Stimulated activated naive B cell treated with anti-CD40 and anti-IgM and Interleukin-4, amounts not matched to agents 10 μg/mL and 1 μg/mL and 100 μg/mL, for 72 hours (primary cell): ENCODE results near the gene USO1.
"Not testable (repeated sequence)": the region's sequence is repeated elsewhere in the genome, so short reads cannot be mapped to it uniquely, and the experiment has no call there.

Source experiments
- ATAC-seq, 2 donors: fragments of 150-1000 bp; cut with Tn5 transposase; replicated peaks; 2 replicates each; pipeline ENCODE4 v1.10.0; 2021; ENCODE audit warnings: moderate library complexity in 1 of 2
- DNase-seq: peaks from one replicate; pipeline ENCODE4 v3.0.0; 2021
- H3K27ac Mint-ChIP-seq: one replicate; pipeline ENCODE4 v1.8.0; 2022; ENCODE audit warnings: mild to moderate bottlenecking, mixed read lengths
- H3K27me3 Mint-ChIP-seq, 2 donors: one replicate each; pipeline ENCODE4 v1.8.0; 2022; ENCODE audit warnings: mixed read lengths in 2 of 2
- H3K36me3 Mint-ChIP-seq, 2 donors: one replicate each; pipeline ENCODE4 v1.8.0; 2022; ENCODE audit warnings: mixed read lengths in 2 of 2, mild to moderate bottlenecking in 1 of 2
- H3K4me1 Mint-ChIP-seq, 2 donors: one replicate each; pipeline ENCODE4 v1.8.0; 2022; ENCODE audit warnings: mixed read lengths in 2 of 2, mild to moderate bottlenecking in 1 of 2
- H3K4me3 Mint-ChIP-seq, 2 donors: one replicate each; pipeline ENCODE4 v1.8.0; 2022; ENCODE audit warnings: mild to moderate bottlenecking in 2 of 2, mixed read lengths in 2 of 2, moderate library complexity in 1 of 2
- H3K9me3 Mint-ChIP-seq, 2 donors: one replicate each; pipeline ENCODE4 v1.8.0; 2022; ENCODE audit warnings: mixed read lengths in 2 of 2, mild to moderate bottlenecking in 1 of 2

The USO1 gene

GRCh38 chr4:75724867-75725724, 719 bp downstream of the USO1 start:
- peaks cover 0 to 4% of the 10 kb centered on the region in 2 donors for H3K9me3 Mint-ChIP-seq
- H3K27me3 Mint-ChIP-seq, result no peaks in the 10 kb centered on the region
- DNase-seq, result peak; percentile 65
- ATAC-seq, result peak; percentile 64 to 65
- peaks cover 22 to 61% of the 10 kb centered on the region in 2 donors for H3K4me1 Mint-ChIP-seq
- peak overlapping the region; percentile 99 for H3K27ac Mint-ChIP-seq
- peak overlapping the region; percentile 94 to 98 for H3K4me3 Mint-ChIP-seq
- H3K36me3 Mint-ChIP-seq, result peaks cover 4 to 19% of the 10 kb centered on the region in 2 donors

- H3K27ac Mint-ChIP-seq, DNase-seq, ATAC-seq, H3K27me3 Mint-ChIP-seq, H3K9me3 Mint-ChIP-seq: not testable (repeated sequence)
- H3K4me1 Mint-ChIP-seq, result peaks cover 22 to 61% of the 10 kb centered on the region in 2 donors
- peaks cover 4 to 19% of the 10 kb centered on the region in 2 donors for H3K36me3 Mint-ChIP-seq
- H3K4me3 Mint-ChIP-seq, result peak overlapping the region; percentile 94 to 98
Observed at GRCh38 chr4:75725942-75726538, 1.7 kb downstream of the USO1 start.

DNA sequence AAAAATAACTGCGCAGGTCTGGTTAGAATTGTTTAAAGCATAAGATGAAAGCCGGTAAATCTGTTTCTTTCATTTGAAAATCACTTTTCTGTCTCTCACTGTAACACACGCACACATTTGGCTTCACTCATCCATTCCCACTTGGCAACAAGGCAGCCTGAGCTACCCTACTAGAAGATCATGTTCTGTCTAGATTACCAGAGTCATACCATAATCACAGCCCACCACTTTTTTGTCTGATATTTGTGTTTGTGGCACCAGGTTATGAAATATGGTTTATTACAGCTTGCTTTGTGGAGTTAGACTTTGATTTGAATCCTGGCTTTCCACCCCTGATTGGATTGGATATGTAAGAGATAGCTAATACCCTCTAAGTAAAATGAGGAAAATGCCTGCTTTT, 2.2 kb downstream of the USO1 start:
- no peaks in the 10 kb centered on the region for H3K27me3 Mint-ChIP-seq
- H3K4me3 Mint-ChIP-seq, result peak overlapping the region; percentile 19 to 28
- H3K4me1 Mint-ChIP-seq, result peaks cover 22 to 61% of the 10 kb centered on the region in 2 donors
- H3K36me3 Mint-ChIP-seq, result peaks cover 4 to 19% of the 10 kb centered on the region in 2 donors
- H3K27ac Mint-ChIP-seq, result peak overlapping the region; percentile 5
- H3K9me3 Mint-ChIP-seq, result peaks cover 0 to 4% of the 10 kb centered on the region in 2 donors
- DNase-seq, result no peak
- no peak for ATAC-seq

DNA sequence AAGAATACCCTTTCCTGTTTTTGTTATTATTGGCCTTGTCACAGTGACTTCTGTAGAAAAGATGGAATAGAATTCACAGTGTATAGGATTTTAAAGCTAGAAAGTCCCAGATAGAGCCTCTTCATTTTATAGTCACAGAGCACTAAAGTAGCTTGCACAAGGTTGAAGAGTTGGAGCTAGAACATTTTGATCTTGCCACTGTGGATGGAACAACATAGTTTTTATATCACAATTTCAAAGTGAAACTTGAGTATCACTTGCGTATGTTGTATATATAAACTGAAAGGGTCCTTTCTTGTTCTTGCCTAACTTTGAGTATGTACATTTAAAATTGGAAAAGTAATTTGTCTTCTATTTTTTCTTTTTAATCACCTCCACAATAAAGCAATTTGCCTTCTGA, 2.7 kb downstream of the USO1 start:
- H3K36me3 Mint-ChIP-seq, result peaks cover 4 to 19% of the 10 kb centered on the region in 2 donors
- H3K9me3 Mint-ChIP-seq, result peaks cover 0 to 4% of the 10 kb centered on the region in 2 donors
- DNase-seq, result no peak
- H3K27ac Mint-ChIP-seq, result peak overlapping the region; percentile 5
- peak overlapping the region in 1 of 2 donors; percentile 19 for H3K4me3 Mint-ChIP-seq
- peaks cover 22 to 58% of the 10 kb centered on the region in 2 donors for H3K4me1 Mint-ChIP-seq
- no peaks in the 10 kb centered on the region for H3K27me3 Mint-ChIP-seq
- no peak for ATAC-seq

- Mint-ChIP-seq H3K4me3 (no peak overlapping the region), H3K4me1 (peaks cover 22 to 52% of the 10 kb centered on the region in 2 donors), H3K27ac (no peak overlapping the region), H3K27me3 (no peaks in the 10 kb centered on the region), H3K36me3 (peaks cover 10 to 30% of the 10 kb centered on the region in 2 donors), H3K9me3 (peaks cover 7 to 8% of the 10 kb centered on the region in 2 donors)
- no peak for DNase-seq
- no peak for ATAC-seq
Observed at GRCh38 chr4:75729836-75730235, 5.5 kb downstream of the USO1 start.

- H3K9me3 Mint-ChIP-seq, result peaks cover 3 to 9% of the 10 kb centered on the region in 2 donors
- no peak for ATAC-seq
- no peak overlapping the region for H3K27ac Mint-ChIP-seq
- H3K27me3 Mint-ChIP-seq, result no peaks in the 10 kb centered on the region
- no peak overlapping the region for H3K4me3 Mint-ChIP-seq
- H3K4me1 Mint-ChIP-seq, result peaks cover 19 to 33% of the 10 kb centered on the region in 2 donors
- no peak for DNase-seq
- H3K36me3 Mint-ChIP-seq, result peaks cover 21 to 31% of the 10 kb centered on the region in 2 donors
Observed at GRCh38 chr4:75733369-75733768, 9.0 kb downstream of the USO1 start.

DNA sequence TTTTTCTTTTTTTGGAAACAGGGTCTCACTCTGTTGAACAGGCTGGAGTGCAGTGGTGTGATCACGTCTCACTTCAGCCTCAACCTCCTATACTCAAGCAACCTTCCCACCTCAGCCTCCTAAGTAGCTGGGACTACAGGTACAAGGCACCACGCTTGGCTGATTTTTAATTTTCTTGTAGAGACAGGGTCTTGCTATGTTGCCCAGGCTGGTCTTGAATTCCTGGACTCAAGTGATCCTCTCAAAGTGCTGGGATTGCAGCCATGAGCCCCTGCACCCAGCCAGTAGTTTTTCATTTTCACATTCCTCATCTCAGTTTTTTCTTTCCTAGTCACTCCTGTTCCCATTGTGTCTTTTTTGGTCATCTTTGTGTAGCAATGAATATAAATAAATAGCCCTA, 11.1 kb downstream of the USO1 start:
- DNase-seq, result no peak
- peaks cover 18 to 32% of the 10 kb centered on the region in 2 donors for H3K4me1 Mint-ChIP-seq
- no peaks in the 10 kb centered on the region for H3K27me3 Mint-ChIP-seq
- H3K9me3 Mint-ChIP-seq, result peaks cover 3 to 9% of the 10 kb centered on the region in 2 donors
- H3K36me3 Mint-ChIP-seq, result peaks cover 21 to 25% of the 10 kb centered on the region in 2 donors
- H3K4me3 Mint-ChIP-seq, result no peak overlapping the region
- H3K27ac Mint-ChIP-seq, result peak overlapping the region; percentile 80
- no peak for ATAC-seq

DNA sequence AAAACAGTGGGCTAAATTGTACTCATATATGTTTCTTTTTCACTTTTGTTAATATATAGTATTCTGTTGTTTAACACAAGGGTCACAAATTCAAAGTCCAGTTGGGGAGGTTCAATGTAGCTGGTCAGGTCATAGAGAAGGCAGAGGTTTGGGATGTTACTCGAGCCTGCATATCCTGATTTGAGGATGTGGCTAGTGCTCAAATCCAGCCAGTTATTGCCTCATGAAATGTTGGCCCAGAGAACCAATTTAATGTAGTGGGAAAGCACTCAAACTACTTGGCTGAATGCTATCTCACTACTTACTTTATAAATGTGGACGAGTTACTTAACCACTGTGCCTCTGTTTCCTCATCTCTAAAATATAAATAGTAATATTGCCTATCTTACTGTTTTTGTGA, 12.5 kb downstream of the USO1 start:
- no peaks in the 10 kb centered on the region for H3K27me3 Mint-ChIP-seq
- ATAC-seq (no peak), DNase-seq (no peak)
- H3K4me3 Mint-ChIP-seq, result no peak overlapping the region
- H3K4me1 Mint-ChIP-seq, result peaks cover 18 to 32% of the 10 kb centered on the region in 2 donors
- H3K9me3 Mint-ChIP-seq, result peaks cover 3 to 9% of the 10 kb centered on the region in 2 donors
- peaks cover 21 to 25% of the 10 kb centered on the region in 2 donors for H3K36me3 Mint-ChIP-seq
- no peak overlapping the region for H3K27ac Mint-ChIP-seq

DNA sequence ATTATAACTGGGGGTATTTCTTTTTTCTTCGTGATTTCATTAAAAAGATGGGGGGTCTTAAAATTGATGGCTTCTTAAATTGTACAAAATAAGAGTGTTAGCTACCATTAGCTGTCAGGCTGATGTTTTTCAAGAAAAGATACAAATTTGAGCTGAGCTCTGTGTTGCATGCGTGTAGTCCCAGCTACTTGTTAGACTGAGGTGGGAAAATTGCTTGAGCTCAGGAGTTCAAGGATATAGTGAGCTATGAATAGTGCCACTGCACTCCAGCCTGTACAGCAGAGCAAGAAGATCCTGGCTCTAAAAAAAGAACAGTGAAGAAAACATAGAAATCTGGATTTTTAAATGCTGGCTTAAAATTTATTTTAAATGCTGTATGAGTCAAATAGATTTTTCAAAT, 13.0 kb downstream of the USO1 start:
- Mint-ChIP-seq H3K4me1 (peaks cover 18 to 32% of the 10 kb centered on the region in 2 donors), H3K27ac (no peak overlapping the region), H3K36me3 (peaks cover 21 to 28% of the 10 kb centered on the region in 2 donors), H3K9me3 (peaks cover 3 to 9% of the 10 kb centered on the region in 2 donors), H3K4me3 (no peak overlapping the region), H3K27me3 (no peaks in the 10 kb centered on the region)
- no peak for DNase-seq
- no peak for ATAC-seq

DNA sequence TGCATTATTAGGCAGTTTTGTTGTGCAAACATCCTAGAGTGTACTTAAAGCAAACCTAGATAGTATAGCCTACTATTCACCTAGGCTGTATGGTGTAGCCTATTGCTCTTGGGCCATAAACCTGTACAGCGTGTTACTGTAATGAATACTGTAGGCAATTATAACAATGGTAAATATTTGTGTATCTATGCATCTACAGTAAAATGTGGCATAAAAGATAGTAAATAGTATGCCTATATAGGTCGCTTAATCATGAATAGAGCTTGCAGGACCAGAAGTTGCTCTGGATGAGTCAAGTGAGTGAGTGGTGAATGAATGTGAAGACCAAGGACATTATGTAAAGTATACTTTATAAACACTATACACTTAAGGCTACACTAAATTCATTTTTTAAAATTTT, 16.6 kb downstream of the USO1 start:
- Mint-ChIP-seq H3K36me3 (peaks cover 0 to 11% of the 10 kb centered on the region in 2 donors), H3K4me3 (no peak overlapping the region), H3K27ac (no peak overlapping the region), H3K9me3 (no peaks in the 10 kb centered on the region), H3K4me1 (peaks cover 10 to 12% of the 10 kb centered on the region in 2 donors), H3K27me3 (no peaks in the 10 kb centered on the region)
- DNase-seq (no peak), ATAC-seq (no peak)

- ATAC-seq, result no peak
- Mint-ChIP-seq H3K27me3 (no peaks in the 10 kb centered on the region), H3K4me3 (no peak overlapping the region), H3K4me1 (peaks cover 12% of the 10 kb centered on the region in 2 donors), H3K27ac (no peak overlapping the region), H3K36me3 (peaks cover 3 to 11% of the 10 kb centered on the region in 2 donors), H3K9me3 (no peaks in the 10 kb centered on the region)
- DNase-seq, result no peak
Observed at GRCh38 chr4:75742451-75742850, 18.1 kb downstream of the USO1 start.

DNA sequence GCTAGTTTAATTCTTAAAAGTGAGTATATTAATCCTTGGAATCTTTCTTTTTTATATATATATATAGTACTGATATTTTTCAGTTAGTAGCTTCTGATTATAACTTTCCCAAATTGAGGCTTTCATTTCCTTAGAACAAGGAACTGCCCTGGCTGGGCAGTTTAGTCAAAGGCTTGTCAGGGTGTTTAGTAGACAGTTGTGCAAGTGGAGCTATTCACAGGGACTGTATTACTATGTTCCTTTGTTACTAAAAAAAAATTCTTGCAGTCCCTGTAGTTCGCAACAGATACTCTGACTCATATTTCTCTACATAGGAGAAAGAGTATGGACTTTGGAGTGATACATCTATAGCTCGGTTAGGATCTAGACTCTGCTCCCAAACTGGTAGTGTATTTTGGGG, 20.8 kb downstream of the USO1 start:
- Mint-ChIP-seq H3K9me3 (no peaks in the 10 kb centered on the region), H3K4me3 (no peak overlapping the region), H3K4me1 (peaks cover 7 to 9% of the 10 kb centered on the region in 2 donors), H3K27ac (no peak overlapping the region), H3K27me3 (no peaks in the 10 kb centered on the region), H3K36me3 (peaks cover 3 to 15% of the 10 kb centered on the region in 2 donors)
- DNase-seq (no peak), ATAC-seq (no peak)

- ATAC-seq, result no peak
- Mint-ChIP-seq H3K27ac (no peak overlapping the region), H3K27me3 (no peaks in the 10 kb centered on the region), H3K9me3 (no peaks in the 10 kb centered on the region), H3K4me3 (no peak overlapping the region), H3K4me1 (peaks cover 7 to 9% of the 10 kb centered on the region in 2 donors), H3K36me3 (peaks cover 3 to 15% of the 10 kb centered on the region in 2 donors)
- no peak for DNase-seq
Observed at GRCh38 chr4:75745721-75746199, 21.4 kb downstream of the USO1 start.

DNA sequence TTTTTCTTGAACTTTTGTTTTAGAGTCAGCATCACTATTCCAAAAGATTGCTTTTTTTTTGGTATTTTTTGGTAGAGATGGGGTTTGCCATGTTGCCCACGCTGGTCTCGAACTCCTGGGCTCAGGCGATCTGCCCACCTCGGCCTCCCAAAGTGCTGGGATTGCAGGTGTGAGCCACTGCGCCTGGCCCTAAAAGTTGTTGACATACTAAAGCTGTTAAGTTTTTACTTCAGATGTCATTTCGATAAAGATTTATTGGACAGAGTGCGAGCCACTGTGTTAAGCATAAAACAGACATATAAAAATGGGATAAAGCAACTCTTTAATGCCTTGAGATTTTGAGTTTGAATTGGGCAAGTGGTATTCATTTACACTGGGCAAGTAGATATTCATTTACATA, 28.3 kb downstream of the USO1 start:
- H3K36me3 Mint-ChIP-seq, result peaks cover 27 to 38% of the 10 kb centered on the region in 2 donors
- H3K4me3 Mint-ChIP-seq, result no peak overlapping the region
- DNase-seq, result no peak
- peaks cover 2 to 7% of the 10 kb centered on the region in 2 donors for H3K4me1 Mint-ChIP-seq
- H3K27me3 Mint-ChIP-seq, result no peaks in the 10 kb centered on the region
- peaks cover 5% of the 10 kb centered on the region in 2 donors for H3K9me3 Mint-ChIP-seq
- H3K27ac Mint-ChIP-seq, result no peak overlapping the region
- ATAC-seq, result no peak
